ENCODE data around the gene MXI1.
"Not testable (repeated sequence)": the region's sequence is repeated elsewhere in the genome, so short reads cannot be mapped to it uniquely, and the experiment has no call there.

MXI1 gene

DNA sequence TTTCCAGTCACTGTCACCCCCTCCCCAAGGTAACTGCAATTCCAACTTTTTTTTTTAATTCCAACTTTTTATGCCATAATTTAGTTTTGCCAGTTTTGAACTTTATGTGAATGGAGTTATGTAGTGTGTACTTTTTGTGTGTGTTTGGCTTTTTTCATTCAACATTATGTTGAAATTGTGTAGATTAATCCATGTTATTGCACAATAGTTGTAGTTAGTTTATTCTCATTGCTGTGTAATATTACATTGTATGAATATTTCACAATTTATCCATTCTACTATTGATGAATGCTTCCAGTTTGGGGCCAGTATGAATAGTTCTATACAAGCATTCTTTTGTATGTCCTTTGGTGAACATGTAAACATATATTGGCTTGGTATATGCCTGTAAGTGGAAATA, 32.5 kb downstream of the MXI1 start:
- DNase-seq (ENCODE audit: low read depth in 2 of 2): no peak

DNA sequence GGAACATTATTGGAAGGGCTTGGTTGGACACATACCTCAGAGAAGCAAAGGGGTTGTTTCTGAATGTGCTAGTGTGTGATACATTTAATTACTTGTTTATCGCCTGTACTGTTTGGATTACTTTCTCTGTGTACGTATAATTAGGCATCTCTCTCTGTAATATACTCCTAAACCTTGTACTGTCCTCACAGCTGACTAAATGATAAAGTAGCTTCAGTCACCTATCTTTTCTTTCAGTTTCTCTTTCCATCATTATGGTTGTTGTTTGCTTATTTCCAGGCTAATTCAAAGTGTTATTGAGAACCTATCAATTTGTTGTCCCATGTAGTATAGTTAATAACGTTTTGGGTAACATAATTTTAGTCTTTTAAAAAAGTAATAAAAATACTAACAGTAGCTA, 34.0 kb downstream of the MXI1 start:
- DNase-seq (ENCODE audit: low read depth in 2 of 2): no peak

DNA sequence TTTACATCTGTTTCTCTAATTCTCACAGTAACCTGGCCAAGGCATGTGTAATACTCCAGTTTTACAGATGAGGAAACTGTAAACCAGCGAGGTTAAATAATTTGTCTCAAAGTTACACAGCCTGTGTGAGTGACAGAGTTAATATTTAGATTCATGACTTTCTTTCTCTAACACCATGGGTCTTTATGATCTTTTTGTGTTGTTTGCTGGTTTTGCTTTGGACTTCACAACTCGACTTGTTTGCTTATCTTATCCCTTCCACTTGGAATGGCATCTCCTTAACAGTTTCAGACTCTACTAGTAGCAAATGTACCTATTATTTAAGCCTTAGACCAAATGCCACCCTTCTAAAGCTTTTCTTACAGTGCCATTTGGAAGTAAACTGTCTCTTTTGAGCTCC, 34.4 kb downstream of the MXI1 start:
- no peak for DNase-seq (ENCODE audit: low read depth in 2 of 2)

DNA sequence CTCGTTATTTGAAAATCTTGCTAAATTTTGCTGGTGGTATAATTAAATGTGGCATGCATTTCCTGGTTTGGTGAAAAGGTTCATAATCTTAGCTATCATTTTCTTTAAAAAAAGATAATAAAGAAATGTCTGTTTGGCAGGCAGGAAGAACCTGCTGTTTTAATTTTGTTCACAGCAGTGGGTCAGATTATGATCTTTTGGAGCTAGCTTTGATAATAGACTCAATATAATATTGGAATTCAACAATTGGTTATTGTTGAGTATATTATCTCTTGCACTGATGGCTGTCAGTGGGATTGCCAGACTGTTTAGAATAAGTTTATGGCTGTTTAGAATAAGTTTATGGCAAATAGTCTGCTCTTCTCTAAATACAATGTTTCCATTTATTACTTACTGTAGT, 35.1 kb downstream of the MXI1 start:
- no peak for DNase-seq (ENCODE audit: low read depth in 2 of 2)

DNA sequence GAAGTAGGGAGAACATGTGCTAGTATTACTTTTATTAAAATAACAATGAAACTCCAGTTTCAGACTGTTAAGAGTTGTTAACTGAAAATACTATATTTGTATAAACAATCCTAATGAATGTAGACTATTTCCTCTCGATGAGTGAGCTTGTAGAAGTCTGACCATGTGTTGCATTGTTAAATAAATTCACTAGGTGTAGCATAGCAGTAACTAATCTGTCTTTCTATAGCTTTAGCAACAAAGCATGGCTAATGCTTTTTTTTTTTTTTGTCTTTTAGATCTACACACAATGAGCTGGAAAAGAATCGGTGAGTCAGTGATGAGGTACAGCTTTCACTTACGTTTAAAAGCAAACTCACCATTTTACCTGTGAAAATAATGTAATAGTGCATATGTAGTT, 37.1 kb downstream of the MXI1 start:
- DNase-seq (ENCODE audit: low read depth in 2 of 2): no peak

DNA sequence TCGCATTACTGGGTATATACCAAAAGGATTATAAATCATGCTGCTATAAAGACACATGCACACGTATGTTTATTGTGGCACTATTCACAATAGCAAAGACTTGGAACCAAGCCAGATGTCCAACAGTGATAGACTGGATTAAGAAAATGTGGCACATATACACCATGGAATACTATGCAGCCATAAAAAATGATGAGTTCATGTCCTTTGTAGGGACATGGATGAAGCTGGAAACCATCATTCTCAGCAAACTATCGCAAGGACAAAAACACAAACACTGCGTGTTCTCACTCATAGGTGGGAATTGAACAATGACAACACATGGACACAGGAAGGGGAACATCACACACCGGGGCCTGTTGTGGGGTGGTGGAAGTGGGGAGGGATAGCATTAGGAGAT, 40.4 kb downstream of the MXI1 start:
- not testable (repeated sequence) for DNase-seq (ENCODE audit: low read depth in 2 of 2)

DNA sequence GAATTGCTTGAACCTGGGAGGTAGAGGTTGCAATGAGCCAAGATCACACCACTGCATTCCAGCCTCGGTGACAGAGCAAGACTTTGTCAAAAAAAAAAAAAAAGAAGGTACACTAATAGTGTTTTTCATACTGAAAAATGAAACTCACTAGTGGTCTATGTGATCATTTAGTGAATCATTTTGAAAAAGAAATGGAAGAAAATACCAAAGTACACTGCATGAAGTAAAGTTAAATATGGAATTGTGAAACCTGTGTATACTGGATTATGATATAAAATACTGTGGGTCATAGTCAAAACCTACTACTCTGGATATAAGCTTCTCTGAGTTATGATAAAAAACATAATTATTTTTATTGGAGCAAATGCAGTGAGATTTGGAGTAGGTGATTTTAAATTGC, 42.1 kb downstream of the MXI1 start:
- not testable (repeated sequence) for DNase-seq (ENCODE audit: low read depth in 2 of 2)

DNA sequence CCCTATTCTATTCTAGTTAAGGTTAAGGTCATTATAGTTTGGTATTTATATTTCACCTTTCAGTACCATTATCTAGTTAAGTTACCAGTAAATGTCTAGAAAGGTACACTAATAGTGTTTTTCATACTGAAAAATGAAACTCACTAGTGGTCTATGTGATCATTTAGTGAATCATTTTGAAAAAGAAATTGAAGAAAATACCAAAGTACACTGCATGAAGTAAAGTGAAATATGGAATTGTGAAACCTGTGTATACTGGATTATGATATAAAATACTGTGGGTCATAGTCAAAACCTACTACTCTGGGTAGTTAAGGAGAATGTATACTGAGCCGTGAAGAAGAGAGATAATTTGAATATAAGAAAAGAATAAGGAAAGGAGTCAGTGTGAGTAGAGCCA, 44.0 kb downstream of the MXI1 start:
- DNase-seq (ENCODE audit: low read depth in 2 of 2): not testable (repeated sequence)

DNA sequence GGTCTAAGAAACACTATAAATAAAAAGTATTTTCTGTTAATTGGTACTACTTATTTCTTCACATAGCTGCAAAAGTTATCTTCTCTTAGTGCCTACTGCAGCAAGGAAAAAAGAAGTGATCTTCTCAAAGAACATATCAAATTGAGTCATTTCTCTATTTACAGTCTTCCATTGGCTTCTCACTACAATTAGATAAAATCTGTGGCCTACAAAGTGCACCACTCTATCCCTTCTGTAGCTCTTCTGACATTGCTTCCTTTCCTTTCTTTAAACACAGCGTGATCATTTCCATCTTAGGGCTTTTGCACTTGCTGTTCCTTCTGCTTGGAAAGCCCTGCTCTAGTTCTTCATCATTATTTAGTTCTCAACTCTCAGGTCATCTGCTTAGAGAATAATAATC, 44.7 kb downstream of the MXI1 start:
- no peak for DNase-seq (ENCODE audit: low read depth in 2 of 2)

DNA sequence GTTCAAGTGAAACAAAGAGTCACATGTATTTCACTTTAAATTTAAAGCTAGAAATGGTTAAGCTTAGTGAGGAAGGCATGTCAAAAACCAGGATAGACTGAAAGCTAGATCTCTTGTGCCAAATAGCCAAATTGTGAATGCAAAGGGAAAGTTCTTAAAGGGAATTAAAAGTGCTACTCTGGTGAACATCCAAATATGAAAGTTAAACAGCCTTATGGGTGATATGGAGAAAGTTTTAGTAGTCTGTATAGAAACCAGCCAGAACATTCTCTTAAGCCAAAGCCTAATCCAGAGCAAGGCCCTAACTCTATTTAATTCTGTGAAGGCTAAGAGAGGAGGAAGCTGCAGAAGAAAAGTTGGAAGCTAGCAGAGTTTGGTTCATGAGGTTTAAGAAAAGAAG, 47.1 kb downstream of the MXI1 start:
- no peak for DNase-seq (ENCODE audit: low read depth in 2 of 2)

DNA sequence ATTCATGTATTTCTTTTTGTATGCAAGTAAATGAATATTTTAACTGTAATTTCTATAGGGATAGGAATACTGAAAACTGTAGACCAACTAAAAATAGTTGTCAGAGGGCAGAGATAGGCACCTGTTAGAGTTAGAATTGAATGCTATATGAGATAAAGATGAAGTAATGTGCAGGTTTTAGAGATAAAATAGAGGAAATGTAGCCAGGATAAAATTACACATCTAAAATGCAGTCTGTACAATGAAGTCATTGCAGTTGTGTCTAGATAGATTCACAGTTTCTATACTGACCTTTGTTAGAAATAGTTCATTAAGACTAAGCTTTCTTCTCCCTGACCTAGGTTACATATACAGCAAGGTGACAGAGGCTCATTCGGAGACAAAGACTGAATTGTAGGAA, 51.1 kb downstream of the MXI1 start:
- no peak for DNase-seq (ENCODE audit: low read depth in 2 of 2)

DNA sequence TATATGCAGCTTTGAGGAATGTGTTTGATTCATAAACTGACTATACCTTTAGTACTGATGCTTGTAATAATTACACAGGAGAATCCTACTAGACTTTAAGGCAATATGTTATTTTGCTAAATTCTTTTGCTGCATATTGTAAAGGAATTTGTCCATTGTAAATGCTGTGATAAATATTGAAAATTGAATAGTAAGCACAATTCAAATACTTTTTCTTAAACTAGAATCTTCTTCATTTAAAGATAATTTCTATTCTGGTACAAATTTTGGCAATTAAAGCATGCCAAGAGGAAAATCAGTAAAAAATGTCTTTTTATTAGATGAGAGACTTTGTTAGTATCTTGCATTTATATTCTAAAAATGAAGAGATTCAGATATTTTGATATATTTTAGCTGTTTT, 51.9 kb downstream of the MXI1 start:
- no peak for DNase-seq (ENCODE audit: low read depth in 2 of 2)

DNA sequence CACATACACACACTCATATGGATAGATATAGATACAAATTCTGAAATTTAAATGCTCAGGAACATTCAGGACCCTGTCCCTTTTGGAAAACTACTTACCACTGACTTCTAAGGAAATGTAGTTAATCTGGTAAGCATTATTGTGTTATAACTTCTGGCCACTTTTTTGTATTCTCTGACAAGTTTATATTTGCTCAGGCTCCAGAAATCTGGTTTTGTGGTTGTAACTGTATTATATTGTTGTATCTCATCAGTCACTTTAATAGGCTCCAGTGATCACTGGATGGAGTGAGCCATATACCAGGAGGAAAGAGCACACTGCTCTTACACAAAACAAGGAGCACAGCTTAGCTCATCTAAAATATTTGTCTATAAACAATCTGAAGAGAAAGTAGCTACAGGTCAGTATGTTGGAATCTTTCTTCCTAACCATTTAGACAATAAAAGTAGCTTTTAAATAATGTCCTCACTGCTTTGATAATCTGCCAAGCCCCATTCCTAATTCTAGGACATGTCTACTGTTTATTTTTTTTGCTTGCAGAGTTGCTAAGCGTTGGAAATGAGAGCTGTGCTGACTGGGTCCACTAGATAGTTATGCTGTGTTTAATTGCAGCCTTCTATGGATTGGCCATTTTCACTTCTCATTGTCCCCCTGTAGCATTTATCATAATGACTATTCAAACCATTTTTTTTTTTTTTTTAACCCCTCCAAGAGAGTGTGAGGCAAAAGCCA, 53.5 kb downstream of the MXI1 start:
- DNase-seq (ENCODE audit: low read depth in 2 of 2): no peak

DNA sequence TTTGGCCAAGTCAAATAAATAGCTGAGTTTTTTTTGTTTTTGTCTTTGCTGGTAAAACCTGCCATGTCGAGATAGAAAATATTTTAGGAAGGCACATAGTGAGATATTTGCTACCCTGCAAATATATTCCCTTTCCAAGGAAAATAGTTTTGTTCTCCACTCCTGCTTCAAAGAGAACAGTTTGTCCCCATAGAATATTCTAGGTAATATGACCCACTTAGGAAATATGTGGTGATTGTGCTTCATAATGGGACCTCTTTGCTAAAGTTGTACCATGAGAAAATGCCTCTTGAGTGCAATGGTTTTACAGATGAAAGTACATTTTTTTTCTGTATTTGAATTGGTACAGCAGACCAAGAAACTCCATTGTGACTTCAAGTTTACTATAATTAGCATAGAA, 55.8 kb downstream of the MXI1 start:
- DNase-seq (ENCODE audit: low read depth in 2 of 2): no peak

DNA sequence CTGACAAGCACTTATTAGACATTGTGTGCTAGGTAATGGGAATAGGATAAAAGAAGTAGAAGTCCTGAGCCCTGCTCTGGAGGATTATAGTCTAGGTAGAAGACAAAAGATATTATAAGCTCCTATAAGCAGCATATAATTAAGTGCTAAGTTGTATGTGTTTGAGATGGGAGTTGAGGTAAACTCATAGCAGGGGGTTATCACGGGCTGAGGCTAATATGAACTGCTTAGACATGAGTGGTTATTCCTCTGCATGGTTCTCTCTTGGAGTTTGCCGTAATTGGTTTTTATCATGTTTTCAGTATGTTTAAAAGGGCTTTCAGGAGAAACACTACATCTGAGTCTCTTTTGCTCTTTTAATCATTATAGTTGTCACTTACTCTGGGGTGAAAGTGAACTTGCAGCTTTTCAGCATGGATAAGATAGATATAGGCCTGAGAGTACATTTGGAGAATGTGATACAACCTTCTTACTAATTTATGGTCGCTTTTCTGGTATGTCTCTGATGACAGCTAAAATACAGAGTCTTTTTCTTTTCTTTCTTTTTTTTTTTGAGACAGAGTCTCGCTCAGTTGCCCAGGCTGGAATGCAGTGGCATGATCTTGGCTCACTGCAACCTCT, 58.3 kb downstream of the MXI1 start:
- DNase-seq (ENCODE audit: low read depth in 2 of 2): no peak

DNA sequence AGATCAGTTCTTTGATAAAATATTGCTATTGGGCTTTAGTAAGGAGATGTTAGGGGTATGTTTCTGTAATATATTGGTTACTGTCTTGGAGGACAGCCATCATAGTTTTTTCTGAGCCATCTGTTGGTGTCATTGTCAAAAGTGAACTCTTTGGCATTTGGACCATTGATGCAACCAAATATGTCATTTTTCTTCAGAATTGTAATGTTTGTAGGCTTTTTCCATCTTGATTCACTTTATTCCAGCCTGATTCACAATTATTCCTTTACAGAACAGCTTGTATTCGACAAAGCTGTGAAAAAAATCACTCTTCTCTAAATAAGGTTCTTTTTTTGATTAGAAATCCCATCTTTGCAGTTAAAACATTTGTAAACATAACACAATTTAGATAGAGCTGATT, 59.9 kb downstream of the MXI1 start:
- no peak for DNase-seq (ENCODE audit: low read depth in 2 of 2)

DNA sequence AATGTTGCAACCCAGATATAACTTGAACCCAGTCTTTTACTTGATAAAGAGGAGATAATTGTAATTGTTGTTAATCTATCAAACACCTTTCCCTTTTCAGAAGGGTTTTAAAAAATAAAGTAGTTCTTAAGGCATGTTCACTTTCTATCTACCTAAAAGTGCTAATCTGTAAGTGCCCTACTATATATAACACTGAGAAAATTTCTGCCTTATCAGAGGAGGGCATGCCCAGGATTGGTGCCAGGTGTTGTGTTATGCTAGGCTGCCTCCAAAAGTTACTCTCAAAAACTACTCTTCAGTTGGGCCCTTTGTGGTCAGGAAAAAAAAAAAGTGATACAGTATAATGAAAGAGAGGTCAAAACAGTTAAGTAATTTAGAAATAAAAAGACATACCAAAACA, 61.0 kb downstream of the MXI1 start:
- DNase-seq (ENCODE audit: low read depth in 2 of 2): no peak

DNA sequence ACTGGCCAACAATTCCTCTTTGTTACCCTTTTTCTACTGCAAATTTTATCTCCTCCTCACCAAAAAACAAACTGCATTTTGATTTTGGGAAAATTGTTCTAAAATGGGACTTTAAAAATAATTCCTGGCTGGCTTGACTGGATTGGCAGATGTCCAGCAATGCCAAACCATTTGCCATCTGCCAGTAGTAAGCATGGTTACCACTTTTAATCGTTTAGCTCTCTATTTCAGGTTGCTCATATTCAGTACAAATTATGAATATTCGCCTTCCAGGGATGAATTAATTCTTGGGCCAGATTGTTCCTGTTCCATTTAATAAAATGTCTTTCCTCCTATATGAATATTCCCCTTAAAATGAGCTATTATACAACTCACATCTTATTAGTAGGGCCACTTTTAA, 61.6 kb downstream of the MXI1 start:
- no peak for DNase-seq (ENCODE audit: low read depth in 2 of 2)

DNA sequence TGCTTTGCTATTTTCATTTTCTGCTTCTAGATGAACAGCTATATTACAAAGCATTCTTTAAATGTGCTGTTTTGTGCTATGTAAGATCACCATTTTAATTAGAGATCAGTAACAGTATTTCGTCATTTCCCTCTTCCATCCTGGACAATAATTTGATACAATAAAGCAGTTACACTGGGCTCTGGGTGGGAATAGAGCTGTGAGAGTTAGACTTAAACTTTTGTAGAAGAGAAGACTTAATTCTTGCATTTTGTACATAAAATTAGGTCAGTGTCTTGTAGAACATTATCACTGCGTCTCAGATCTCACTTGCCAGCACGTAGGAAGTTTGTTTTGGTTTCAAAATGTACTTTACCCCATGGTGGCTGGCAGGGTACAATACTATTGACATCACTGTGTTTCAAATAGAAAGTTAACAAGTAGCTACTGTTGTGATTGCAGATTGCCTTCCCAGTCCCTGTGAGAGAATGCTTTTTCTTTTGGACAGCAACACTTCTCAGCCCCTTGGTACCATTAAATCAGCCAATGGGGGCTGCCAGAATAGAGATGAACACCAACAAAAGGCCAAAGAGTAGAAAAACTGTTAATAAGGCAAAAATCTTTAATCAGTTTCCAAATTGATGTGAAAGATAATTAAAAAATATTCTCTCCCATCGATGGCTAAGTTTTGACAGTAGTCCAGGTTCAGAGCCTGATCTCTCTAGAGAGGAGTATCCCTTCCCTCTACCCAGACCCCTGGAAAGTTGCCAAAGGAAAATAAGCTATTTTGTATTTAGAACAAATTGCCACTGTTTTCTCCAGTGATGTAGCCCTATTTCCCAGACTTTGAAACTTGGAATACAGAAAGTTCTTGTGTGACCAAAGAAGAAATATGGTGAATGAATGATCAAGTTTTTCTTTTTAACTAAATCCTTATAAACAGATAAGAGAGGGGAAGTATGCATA, 62.2 kb downstream of the MXI1 start:
- no peak for DNase-seq (ENCODE audit: low read depth in 2 of 2)

DNA sequence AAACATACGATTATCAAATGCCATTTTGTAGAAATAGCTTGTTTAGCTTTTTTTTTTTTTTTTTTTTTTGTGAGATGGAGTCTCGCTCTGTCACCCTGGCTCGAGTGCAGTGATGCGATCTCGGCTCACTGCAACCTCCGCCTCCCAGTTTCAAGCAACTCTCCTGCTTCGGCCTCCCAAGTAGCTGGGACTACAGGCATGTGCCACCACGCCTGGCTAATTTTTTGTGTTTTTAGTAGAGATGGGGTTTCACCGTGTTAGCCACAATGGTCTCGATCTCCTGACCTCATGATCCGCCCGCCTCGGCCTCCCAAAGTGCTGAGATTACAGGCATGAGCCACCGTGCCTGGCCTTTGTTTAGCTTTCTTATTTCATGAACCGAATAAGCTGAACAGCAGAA, 65.6 kb downstream of the MXI1 start:
- not testable (repeated sequence) for DNase-seq (ENCODE audit: low read depth in 2 of 2)

DNA sequence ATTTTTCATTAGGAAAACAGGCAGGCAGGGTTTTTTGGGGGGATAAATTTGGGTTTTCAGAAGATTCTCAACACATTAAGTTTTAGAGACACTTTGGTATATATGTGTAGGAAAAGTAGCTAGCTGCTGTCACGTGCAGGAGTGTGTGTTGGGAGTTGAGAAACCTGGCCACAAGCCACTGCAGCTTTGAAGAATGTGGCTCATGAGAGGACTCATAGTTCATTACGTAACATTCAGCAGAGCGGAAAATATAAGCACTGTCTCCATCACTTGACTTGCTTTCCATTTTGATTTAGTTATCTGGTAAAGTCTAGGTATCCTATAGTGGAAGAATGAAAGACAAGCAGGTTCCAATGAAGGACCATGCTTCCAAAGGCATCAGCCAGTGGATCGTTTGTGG, 66.1 kb downstream of the MXI1 start:
- no peak for DNase-seq (ENCODE audit: low read depth in 2 of 2)

DNA sequence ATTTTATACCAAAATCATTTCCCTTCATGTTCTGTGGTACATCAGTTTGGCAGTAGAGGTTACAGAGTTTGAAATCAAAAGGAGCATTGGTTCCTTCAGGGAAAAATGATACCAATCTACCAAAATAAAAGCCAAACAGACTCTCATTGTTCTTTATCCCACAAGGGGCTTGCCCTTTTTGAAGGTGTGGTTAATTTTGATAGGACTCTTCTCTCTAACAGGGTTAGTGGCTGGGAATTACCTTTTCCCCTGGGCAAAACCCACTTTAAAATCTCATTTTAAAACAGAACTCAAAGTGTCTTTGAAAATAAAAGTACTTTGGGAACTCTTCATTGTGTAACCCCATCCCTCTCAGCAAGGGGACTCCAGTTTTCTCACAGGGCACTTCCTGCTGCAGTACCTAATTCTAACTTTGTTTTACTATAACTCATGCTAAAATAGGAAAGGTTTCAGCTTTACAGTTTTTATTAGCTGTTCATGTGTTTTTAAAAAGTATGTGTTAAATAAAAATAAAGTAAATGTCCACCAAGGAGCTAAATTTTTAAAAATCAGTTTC, 66.7 kb downstream of the MXI1 start:
- DNase-seq (ENCODE audit: low read depth in 2 of 2): no peak
